Fibroblast of skin of back (primary cell): Measurements from ENCODE around the gene CDS2. TPM values are rescaled to one million over a fixed set of nuclear protein-coding genes. Genes with fewer than 3 reads are reported as not detected.
A peak's percentile ranks its signal among the peaks of the same experiment; 100 is the strongest.
"Not testable (repeated sequence)": the region's sequence is repeated elsewhere in the genome, so short reads cannot be mapped to it uniquely, and the experiment has no call there.

ENCODE experiments used
- DNase-seq: peaks from one replicate; pipeline ENCODE4 v3.0.0-alpha.2; 2013
- polyA plus RNA-seq, 2 experiments: library from polyadenylated mRNA; unstranded; fragments of 120-200 nt; gene quantifications; one replicate each; pipeline ENCODE4 v1.2.1, GENCODE V29; 2013; ENCODE audit not compliant: insufficient read length in 2 of 2

CDS2 gene
- polyA plus RNA-seq (2013, experiment 1 of 2; ENCODE audit: insufficient read length), result 22.0 TPM
- polyA plus RNA-seq (2013, experiment 2 of 2; ENCODE audit: insufficient read length), result 19.1 TPM

DNA sequence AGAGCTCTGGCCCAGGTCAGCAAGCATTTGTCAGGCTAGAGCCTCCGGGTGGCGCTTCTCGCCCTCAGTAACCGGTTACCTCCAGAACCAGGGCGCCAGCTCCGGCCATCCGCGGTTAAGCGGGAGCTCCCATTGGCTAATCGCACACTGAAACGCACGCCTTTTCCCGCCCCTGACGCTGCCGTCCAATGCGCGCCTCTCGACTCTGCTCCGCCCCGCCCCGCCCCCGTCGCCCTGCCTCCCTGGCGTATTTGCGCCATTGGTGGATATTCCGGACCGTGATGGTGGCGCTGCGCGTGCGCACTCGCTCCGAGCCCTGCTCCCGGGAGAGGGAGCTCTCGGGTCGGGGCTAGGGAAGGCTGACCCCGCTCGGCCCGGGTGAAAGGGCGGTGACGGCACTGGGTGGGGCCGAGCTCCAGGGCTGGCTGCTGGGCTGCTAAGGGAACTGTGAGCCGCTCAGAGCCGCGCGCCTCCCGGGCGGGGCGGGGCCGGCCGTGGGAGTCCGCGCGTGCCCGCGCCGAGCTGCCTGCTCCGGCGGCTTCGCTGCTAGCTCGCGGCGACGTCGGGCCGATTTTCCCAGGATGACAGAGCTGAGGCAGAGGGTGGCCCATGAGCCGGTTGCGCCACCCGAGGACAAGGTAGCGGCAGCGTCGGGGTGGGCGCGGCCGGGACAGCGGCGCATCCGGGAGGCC, at the start of gene CDS2:
Gene CDS2, plus strand, starts transcription at position 497 of the 692 bp plus-strand sequence. Its CDS starts 85 bp downstream, at position 582.
- DNase-seq, result peak; percentile 98

DNA sequence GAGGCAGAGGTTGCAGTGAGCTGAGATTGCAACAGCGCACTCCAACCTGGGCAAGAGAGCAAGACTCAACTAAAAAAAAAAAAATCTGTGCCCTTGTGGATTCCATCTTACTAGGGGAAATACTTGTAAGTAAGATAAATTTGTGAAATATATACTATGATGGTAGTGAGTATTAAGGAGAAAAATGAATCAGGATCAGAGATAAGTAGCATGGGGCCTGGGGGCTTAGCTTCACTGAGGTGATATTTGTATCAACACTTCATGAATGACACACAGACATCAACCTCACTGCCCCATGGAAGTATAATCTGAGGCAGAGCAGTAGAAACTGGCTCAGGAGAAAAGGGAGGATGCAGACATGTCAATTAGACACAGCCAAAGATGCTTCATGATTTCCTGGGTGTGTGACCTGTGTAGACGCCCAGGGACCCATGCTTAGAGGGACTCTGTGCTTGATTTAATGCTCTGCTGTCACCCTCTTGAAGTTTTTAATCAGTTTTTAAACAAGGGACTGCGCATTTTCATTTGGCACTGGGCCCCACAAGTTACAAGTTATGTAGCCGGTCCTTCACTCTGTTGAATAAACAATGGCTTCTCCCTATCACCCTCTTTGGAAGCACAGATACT, 48.9 kb upstream of the CDS2 start:
- DNase-seq, result no peak

DNA sequence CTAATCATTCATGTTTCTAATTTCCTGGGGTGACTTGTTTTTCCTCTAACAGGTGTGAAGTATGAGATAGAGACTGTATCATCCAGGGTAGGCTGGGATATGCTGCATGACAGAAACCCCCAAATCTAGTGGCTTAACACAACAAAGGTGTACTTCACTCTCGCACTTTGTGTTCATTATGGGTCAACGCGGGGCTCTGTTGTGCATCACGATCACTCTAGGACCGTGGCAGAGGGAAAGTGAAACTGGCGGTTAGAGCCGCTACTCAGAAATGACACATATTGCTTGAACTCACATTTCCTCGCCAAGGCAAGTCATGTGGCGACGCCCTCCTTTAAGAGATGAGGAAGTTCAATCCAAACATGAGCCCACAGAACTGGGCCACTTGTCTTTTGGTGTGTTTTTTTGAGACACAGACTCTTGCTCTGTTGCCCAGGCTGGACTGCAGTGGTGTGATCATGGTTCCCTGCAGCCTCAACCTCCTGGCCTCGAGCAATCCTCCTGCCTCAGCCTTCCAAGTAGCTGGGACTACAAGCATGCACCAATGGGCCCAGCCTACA, 48.3 kb upstream of the CDS2 start:
- peak; percentile 39 for DNase-seq

DNA sequence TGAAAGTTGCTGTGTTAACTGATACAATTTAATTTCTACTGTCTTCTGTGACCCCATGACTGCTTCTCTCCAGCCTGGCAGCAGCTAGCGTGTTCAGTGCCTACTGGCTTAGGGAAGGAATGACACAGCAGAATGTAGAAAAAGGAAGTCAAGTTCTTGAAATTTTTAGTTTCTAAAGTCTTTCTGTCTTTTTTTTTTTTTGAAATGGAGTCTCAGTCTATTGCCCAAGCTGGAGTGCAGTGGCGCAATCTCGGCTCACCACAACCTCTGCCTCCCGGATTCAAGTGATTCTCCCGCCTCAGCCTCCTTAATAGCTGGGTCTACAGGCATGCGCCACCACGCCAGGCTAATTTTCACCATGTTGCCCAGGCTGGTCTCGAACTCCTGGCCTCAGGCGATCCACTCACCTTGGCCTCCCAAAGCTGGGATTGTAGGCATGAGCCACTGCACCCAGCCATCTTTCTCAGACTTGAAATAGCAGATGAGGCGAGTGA, 46.4 kb upstream of the CDS2 start:
- peak; percentile 26 for DNase-seq

DNA sequence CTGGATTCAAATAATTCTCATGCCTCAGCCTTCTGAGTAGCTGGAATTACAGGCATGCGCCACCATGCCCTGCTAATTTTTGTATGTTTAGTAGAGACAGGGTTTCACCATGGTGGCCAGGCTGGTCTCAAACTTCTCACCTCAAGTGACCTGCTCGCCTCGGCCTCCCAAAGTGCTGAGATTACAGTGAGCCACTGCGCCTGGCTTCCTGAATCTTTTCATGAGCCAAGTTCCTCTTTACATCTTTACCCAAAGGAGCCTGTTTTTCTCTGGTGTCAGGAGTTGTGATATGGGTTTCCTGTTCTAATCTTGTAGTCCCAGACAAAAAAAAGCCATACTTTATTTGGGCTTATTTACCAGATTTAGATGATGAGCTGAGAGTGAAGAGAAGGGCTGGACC, 41.4 kb upstream of the CDS2 start:
- no peak for DNase-seq

DNA sequence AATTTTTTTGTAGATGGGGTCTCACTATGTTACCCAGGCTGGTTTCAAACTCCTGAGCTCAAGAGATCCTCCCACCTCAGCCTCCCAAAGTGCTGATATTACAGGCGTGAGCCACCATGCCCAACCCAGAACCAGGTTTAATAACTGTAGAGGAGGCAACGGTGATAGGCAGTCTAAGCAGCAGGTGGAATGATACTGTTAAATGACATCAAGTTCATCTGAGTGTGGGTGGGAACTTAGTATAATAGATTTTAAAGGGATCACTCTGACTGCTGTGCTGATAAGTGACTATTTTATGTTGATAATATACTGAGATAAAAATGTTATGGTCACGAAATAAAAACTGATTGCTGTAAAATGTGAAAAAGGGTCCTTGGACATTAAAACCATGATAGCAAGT, 38.1 kb upstream of the CDS2 start:
- DNase-seq, result no peak

DNA sequence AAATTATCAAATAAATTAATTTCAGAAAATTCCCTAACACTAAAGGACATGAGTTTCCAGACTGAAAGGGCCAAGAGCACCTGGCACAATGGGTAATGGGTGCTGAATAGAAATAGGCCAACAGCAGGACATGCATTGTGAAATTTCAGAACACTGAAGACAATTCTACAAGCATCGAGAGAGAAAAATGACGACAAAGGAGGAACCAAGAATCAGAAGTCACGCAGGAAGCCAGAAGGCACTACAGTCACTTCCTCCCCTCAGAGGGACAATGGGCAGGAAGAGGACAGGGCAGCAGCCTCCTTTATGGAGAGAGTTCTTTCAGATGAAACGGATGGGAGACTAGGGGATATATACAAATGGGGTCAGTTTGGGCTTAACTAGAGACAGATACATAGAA, 36.6 kb upstream of the CDS2 start:
- DNase-seq, result no peak

DNA sequence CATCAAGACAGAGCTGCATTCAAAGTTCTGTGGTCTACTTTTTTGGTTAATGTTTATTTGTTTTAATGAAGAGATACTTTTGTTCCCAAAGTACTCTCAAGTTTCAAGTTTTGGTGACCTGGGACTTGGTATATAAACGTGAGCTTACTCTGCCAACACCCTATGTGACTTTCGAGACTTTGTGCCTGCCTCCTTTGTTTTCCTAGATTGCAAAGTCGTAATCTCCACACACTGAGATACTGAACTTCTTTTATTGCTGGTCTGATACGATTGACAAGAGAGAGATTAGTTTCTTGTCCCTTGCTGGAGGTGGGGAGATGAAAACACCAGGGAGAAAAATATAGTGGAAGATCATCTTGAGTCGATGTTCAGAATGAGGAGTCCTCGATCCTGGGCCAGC, 34.9 kb upstream of the CDS2 start:
- no peak for DNase-seq

DNA sequence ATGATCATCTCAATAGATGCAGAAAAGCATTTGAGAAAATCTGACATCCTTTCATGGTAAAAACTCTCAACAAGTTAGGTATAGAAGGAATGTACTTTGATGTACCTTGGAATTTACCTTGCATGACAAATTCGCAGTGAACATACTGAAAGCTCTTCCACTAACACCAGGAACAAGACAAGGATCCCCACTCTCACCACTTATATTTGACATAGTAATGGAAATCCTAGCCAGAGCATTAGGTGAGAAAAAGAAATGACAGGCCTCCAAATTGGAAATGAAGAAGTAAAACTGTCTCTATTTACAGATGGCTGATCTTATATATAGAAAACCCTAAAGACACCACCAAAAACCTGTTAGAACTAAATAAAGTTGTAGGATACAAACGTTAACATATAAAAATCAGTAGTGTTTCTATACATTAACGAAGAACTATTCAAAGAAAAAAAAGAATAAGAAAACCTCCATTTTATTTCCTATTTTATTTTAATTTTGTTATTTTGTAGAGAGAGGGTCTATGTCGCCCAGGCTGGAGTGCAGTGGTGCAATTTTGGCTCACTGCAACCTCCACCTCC, 34.0 kb upstream of the CDS2 start:
- DNase-seq, result no peak

DNA sequence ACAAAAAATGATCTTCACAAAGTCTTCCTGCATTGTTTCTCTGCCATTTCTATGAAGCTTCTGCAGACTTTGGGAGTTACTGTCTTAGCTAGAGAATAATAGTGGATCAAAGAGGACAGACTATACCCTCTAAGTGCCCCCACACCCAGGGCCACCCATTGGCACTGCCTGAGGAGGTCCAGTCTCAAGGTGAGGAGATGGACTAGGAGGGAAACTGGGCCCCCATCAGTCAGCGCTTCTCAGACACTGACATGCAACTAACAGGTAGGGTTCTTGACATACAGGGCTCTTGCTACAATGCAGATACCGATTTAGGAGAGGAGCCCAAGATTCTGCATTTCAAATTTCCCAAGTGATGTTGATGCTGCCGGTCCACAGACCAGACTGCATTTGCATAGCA, 31.4 kb upstream of the CDS2 start:
- no peak for DNase-seq

DNA sequence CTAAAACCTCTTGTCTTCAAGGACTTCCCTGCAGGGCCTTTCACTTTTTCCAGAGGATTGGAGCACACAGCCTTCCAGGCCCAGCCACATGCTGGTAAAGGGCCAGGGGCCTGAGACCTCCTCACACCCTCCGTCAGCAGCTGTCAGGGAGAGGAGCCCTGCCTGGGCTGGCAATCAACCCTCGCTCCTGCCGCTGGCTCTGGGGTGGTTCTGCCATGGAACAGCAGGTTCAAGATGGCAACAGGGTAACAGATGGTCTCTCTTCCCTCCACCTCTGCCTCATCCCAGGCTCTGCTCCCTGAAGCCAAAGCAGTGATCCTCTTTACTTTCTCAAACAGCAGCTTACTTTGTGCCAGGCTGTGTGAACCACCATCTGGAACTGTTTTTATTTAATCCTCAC, 30.9 kb upstream of the CDS2 start:
- DNase-seq, result no peak

DNA sequence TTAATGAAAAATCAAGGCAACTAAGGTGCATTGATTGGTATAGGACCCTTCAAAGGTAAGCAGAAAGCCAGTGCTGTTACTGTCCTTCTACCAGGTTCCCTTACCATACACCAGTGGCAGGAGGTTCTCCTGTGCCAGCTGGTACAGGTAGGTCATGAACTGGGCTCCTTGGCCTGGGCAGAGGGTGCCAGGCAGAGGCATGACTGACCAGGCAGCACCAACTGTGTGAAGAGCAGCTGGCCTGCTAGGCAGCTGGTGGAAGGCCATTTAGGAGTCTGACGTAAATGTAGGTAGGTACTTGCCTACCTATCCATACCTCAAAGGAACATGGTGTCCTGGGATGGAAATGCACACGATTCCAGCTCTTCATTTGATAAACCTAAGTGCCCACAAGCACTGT, 30.3 kb upstream of the CDS2 start:
- no peak for DNase-seq

DNA sequence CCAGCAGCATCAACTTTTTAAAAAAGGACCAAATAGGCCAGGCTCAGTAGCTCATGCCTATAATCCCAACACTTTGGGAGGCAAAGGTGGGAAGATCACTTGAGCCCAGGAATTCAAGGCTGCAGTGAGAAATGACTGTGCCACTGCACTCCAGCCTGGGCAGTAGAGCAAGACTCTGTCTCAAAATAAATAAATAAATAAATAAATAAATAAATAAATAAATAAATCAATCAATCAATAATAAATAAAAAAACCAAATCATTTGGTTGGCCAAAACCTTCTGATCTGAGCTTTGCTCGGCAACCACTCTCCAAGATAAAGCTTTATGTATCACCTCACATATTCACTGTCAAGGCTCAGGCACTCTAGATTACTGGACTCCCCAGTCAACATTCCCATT, 27.8 kb upstream of the CDS2 start:
- not testable (repeated sequence) for DNase-seq

DNA sequence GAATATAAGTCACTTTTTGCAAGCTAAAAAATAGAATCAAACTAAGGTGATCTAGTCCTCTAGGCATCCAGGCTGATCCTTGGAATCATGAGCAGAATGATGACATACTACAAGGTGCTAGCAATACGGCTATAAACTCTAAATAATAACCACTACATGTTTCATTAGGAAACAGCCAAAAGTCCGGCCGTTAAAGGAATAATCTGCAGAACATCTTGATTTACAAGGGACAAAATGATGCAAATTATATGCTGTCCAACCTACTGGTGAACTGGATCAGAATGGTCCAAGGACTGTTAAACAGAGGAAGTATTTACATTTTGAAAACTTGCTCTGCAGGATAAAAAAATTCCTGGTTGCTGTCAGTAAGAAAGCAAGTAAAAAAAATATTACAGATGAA, 26.9 kb upstream of the CDS2 start:
- DNase-seq, result not testable (repeated sequence)

DNA sequence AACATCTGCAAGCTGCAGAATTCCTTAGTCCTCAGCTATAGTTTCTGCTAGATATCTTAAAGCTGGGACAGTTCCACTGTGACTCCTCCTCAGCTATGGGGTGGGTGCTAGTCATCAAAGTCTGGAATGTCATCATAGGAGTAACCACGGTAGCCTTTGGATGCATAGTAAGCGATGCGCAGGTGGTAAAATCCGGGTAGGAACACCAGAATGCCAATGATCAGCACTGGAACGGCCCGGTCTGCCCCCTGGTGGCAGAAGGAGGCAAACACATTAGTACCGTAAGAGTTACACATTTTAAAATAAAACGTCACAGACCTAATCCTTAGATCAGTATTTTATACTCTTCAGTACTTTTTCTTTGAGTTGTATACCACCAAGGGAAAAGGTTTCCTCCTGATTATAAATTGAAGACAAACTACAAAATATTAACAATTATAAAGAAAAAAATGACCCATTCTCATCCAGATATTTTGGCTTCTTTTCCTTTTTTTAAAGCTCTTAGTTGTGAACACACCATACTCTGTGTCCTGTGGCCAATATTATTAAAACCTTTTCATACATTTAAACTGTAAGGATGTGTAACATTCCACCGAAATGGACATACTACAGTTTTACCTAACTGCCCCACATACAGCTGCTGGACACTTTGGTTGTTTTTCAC, 26.0 kb upstream of the CDS2 start:
- DNase-seq, result peak; percentile 57

DNA sequence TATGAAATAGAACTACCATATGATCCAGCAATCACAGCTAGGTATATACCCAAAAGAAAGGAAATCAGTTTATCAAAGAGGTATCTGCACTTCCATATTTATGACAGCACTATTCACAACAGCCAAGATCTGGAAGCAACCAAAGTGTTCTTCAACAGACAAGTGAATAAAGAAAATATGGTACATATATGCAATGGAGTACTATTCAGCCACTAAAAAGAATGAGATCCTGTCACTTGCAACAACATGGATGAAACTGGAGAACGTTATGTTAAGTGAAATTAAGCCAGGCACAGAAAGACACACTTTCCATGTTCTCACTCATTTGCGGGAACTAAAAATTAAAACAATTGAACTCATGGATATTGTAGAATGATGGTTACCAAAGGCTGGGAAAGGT, 22.3 kb upstream of the CDS2 start:
- no peak for DNase-seq

DNA sequence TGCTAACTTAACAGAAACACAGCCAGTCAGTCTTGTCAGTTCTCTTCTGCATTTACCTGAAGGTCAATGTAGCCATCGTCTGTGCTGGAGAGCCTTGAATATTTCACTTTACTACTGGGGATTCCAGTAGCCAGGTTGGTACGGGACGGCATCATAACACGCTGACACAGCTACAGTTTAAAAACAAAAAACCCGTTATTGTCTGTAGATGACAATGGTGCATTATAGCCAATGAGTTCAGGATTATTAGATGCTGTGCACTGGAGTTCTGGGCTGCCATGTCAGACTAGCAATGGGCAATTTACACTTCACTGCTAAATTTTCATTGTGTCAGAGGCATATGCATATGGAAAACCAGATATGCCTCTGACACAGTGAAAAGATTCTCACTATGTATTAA, 17.5 kb upstream of the CDS2 start:
- no peak for DNase-seq

DNA sequence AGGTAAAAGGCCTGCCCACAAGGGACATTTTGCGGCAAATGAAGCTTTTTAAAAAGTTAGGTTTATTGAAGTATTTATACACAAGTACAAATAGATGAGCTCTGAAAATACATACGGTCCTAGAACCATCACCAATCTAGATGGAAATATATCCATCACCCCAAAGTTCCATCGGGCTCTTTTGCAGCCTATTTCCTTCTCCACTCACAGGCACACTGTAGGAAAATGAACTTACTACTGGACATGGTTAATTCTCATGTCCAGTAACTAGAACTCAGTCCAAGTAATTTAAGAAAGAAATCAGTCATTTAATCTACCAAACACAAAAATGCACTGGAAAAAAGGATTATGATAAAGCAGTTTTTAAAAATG, 13.2 kb upstream of the CDS2 start:
- no peak for DNase-seq

DNA sequence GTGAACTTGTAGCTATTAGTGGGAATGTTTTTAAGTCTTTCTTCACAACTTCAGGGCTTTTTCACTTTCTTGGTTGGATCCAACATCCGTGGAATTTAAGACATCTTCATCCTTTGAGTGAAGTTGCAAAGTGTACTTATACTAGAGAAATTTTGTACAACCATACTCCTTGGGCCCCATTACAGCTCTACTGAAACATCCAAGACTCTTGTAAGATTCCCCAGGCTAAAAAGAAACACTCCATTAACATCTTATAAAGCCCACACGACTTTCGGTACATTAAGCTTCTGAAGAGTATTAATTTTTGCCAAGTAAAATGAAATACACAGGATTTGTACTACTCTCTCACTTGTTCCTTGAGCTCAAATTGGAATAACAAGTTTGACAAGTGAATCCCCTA, 12.4 kb upstream of the CDS2 start:
- DNase-seq, result no peak

DNA sequence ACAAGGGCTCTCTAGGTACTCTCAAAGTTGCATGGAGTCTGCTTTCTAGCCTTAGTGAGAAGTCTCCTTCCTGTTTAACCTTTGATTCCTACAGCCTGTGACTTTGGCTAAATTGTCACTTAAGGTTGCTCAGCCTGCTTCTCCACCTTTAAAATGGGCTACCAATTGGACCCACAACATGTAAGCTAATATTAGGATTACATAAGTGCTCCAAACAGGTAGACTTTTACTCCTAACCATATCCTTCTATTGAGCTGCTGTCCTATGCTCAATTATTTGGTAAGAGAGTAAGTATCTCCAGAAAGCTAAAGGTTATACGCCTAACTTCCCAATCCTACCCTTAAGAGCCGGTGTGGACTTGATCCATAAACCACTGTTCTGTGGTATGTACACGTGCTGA, 9.9 kb upstream of the CDS2 start:
- no peak for DNase-seq

DNA sequence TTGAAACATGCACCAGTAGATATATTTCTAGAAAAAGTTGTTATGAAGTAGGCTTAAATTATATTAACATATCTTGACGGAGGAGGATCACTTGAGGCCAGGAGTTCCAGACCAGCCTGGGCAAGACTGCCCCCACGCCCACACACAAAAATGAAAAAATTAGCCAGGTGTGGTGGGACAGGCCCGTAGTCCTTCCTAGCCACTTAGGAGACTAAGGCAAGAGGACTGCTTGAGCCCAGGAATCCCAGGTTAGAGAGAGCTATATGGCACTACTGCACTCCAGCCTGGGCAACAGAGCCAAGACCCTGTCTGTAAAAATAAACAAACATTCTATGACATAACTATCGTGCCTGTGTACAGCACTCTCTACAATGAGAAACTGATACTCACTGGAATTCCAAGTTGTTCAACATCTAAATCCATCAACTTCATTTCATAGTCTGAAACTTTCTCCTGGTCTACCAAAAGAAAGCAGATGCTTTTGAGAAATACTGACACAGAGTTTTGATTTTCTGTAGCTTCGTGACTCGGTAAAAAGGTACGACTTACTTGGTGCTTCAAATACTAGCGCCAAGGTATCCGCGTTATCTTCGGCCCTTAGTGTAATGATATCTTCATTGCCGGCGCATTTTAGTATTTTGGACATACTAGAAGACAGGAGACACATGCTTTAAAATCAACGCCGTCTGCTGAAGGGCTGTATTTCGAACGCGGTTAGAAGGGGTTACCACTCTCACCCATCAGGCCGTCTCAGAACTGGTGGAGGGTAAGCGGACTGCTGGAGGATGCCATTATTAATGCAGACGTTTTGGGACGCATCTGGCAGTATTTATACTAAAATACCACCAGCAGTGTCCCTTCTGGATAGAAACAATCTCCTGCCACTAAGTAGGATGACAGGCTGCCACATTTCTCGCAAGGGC, 8.3 kb upstream of the CDS2 start:
- DNase-seq, result no peak

DNA sequence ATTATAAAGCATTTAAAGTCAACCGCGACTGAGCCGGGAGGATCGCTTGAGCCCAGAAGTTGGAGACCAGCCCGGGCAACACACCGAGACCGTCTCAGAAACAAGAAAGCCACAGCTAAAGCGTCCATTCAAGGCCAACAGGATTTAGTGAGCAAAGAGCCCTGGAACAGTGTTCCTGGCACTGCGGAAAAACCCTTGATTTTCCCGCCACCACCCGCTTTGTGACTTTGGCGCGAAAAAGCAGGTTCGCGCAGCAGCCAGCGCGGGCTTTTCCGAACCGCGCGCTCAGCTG, 7.7 kb upstream of the CDS2 start:
- no peak for DNase-seq
